Sciatic nerve (tissue), 2 donors: ENCODE measurements around the gene TRMT61A. TPM values are rescaled to one million over a fixed set of nuclear protein-coding genes. Genes with fewer than 3 reads are reported as not detected.
"Not testable (repeated sequence)": the region's sequence is repeated elsewhere in the genome, so short reads cannot be mapped to it uniquely, and the experiment has no call there.

Source experiments
- ATAC-seq: fragments of 200-7000 bp; cut with Tn5 transposase; one replicate; pipeline ENCODE4 v1.9.1; 2020; ENCODE audit warnings: mild to moderate bottlenecking, moderate library complexity
- DNase-seq: peaks from one replicate; pipeline ENCODE4 v3.0.0-alpha.2; 2020; ENCODE audit warnings: low spot score
- intact Hi-C: fragments of 100-400 bp; cut with DNase I; formaldehyde crosslinking; loops from one replicate; pipeline ENCODE4 v1.14.2; 2022
- total RNA-seq: library from RNA; stranded (reverse); fragmentation: NEBNext Ultra II Directional; extraction: Animal tissue kit (Norgen Biotek cat#: 25700); gene quantifications from one replicate; pipeline ENCODE4 v1.2.1, GENCODE V29; 2021
- donor health status: DM: no; HTN: no; CAD: no.
- donor health status: DM: no; HTN: no; CAD: no.

Gene TRMT61A
- total RNA-seq, 1 donor from 2014 or later, result 12.4 TPM

- ATAC-seq (no peak), DNase-seq (peak; percentile 48)
- intact Hi-C loops, result loop anchor here (5.0 kb wide), 1 partner anchor 42 kb away; no protein-coding TSS in a partner anchor
Observed at GRCh38 chr14:103504991-103505565, 23.9 kb upstream of the TRMT61A start.

DNA sequence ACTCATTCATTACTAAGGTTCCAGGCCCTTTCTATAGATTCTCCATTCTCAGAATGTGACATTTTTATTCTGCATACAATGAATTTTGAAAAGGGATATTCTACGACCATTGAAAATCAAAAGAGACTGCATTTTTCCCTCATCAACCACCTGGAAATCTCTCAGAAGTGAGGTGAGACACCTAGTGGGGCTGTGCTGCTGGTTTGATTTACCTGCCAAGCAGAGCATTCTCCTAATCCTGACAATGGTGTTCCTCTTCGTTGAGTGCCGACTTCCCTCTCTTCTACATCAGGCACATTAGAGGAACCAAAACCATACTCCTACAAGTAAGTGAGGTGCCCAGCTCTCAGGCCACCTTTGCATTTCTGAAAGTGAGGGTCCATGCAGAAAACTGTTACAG is 21.2 kb upstream of the TRMT61A start:
- intact Hi-C loops, result no loop called here
- DNase-seq, result peak; percentile 4
- ATAC-seq, result no peak

- DNase-seq, result no peak
- no peak for ATAC-seq
- intact Hi-C loops, result no loop called here
Observed at GRCh38 chr14:103508521-103509329, 20.3 kb upstream of the TRMT61A start.

DNA sequence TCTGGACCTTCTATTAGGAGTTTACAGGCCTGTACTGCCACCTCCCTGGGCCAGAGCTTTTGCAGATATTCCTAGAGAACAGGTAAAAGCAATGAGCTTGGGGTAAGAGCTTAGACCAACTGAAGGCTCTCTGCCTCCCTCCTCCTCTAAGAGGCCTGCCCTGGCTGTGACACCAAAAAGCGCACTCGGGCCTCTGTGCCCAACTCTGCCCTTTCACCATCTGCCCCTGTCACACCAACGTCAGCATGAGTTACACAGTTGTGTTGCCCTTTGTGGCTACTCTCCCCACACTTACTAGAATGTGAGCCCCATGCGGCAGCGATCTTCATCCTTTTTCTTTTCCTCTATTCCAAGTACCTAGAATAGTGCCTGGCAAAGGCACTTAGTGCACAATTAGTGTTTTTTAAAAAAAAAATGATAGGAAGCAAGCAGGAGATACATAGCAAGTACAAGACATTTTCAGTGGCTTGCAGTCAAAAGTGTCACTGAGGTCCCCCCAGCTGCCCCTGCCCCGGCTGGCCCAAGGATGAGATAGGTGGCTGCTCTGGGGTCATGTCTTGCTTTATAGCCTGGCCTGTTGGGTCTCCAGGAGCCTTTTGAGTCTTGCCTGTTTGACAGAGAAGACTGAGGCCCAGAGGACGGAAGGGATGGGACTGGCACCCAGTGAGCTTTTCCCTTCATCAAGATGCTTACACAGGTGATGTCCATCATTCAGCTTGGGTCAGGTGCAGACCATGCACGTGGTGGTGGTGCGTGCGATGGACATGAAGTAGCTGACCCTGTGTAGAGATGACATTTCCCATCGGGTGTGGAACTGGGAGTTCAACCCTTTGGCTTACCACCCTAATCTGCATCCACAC is 18.9 kb upstream of the TRMT61A start:
- intact Hi-C loops, result no loop called here
- ATAC-seq (no peak), DNase-seq (no peak)

DNA sequence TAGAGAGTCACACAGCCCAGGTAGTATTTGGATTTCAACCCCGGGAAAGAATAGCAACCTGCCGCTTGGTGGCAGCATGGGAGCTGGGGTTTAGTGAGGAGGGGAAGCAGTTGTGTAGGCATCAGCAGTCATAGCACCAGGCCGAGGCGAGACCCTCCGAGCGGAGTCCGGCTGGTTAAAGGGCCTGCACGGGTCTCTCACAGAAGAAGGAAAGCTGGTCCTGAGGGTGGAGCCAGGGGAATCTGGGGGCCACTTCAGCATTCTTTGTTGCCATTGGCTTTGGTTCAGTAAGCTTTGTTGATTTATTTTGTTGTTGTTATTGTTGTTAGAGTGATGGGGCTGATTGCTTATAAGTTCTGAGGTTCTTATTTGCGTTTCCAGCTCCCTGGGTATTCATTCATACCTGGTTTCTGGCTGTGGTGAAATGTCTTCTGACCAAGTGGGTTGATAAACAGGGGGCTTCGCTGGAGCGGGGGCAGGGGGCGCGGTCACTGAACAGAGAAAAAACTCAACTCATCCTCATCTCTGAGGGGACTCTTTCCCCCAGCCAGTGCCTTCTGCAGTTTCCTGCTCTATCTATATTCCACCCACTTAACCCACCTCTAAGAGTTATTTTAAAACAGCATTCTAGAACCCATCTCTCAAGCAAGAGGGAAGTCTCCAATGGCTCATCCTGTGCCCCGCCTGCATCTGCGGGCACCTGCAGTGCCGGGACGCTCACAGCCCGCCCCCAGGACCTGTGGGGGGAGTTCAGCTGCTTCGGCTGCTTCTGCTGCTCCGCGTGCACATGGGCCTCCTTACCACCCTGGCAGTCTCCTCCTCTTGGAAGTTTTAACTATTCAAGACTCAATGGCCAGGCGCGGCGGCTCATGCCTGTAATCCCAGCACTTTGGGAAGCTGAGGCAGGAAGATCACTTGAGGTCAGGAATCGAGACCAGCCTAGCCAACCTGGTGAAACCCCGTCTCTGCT is 18.0 kb upstream of the TRMT61A start:
- no peak for DNase-seq
- no peak for ATAC-seq
- intact Hi-C loops, result no loop called here

GRCh38 chr14:103512180-103512579 is 16.8 kb upstream of the TRMT61A start:
- DNase-seq, ATAC-seq, intact Hi-C loops: not testable (repeated sequence)

GRCh38 chr14:103512701-103513611 is 16.0 kb upstream of the TRMT61A start:
- ATAC-seq, result peak; percentile 57
- intact Hi-C loops, result no loop called here
- DNase-seq, result no peak

- DNase-seq, result no peak
Observed at GRCh38 chr14:103514596-103515421, 14.2 kb upstream of the TRMT61A start.

GRCh38 chr14:103516426-103517173 is 12.4 kb upstream of the TRMT61A start:
- ATAC-seq (no peak), DNase-seq (no peak)
- intact Hi-C loops, result no loop called here

More at GRCh38 chr14:103514596-103515421, 14.2 kb upstream of the TRMT61A start:
- intact Hi-C loops, result no loop called here
- no peak for ATAC-seq

GRCh38 chr14:103517174-103517566 is 11.8 kb upstream of the TRMT61A start:
- intact Hi-C loops, result no loop called here
- ATAC-seq (no peak), DNase-seq (no peak)

DNA sequence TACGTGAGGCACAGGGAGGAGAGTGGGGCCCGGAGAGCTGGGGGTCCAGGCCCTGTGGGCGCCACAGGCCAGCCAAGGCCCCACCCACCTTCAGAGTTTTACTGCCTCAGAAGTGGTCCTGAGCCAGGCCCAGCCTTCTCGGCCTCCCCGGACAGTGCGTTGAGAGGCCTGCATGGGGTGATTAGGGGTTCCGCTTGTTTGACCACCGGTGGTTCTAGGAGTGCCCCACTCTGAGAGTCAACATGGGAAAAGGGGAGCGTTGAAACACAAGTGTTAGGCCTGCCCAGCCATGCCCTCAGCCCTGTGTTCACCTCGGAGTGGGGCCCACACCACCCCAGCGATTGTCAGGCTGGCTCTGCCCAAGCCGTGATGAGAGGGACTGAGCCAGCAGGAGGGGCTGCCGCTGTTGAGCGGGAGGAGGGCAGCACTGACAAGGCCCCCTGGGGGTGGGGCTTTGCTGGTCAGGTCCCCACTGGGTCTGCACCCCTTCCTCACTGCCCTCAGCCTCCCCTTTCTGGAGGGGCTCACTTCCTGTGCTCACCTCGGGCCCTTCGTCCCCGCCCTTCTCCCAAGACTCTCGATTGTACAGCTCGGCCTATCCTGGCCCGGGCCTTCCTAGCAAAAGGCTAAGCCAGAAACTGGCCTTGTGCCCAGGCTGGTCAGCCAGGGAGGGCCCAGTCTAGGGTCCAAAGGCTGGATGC is 11.1 kb upstream of the TRMT61A start:
- DNase-seq (no peak), ATAC-seq (peak; percentile 32)
- intact Hi-C loops, result loop anchor here (2.0 kb wide), 1 partner anchor 29 kb away; no protein-coding TSS in a partner anchor

- peak; percentile 76 for ATAC-seq
- intact Hi-C loops, result loop anchor here (2.0 kb wide), 1 partner anchor 28 kb away; no protein-coding TSS in a partner anchor
- DNase-seq, result peak; percentile 87
Observed at GRCh38 chr14:103518422-103519042, 10.5 kb upstream of the TRMT61A start.

DNA sequence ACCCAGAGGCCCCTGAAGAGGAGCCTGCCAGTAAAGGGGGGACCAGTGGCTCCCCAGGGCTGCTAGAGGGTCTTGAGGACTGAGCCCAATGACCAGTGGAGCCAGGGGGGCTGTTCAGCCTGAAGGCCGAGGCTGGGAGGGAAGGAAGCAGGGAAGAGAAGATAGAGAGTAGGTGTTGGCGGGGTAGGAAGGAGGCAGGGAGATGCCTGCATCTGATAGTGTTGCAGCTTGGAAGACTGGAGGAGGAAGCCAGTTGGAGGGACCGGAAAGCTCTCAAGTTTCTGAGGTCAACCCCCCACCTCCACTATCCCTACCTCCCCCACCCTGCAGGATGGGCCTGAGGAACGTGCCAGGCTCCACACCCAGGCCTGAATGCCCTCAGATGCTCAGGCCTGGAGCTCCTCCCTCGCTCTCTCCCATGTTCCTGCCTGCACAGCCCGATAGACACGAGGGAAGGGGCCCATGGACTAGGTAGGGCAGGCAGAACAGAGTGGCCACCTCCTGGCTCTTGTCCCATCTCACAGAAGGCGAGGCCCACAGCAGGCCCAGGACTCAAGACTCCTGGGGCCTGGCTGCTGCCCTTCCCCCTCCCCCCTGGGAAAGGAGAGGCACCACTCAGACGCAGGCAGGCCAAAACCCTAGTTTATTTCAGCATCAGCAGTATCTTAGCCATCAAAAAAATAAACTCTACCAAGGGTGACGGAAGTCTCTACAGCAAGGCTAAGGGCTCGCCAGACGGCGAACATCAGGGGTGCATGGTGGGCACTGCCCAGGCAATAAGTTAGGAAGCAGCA is 9.8 kb upstream of the TRMT61A start:
- intact Hi-C loops, result loop anchor here (2.0 kb wide), 1 partner anchor 28 kb away; no protein-coding TSS in a partner anchor
- ATAC-seq, result peak; percentile 20
- DNase-seq, result no peak

GRCh38 chr14:103519837-103520212 is 9.2 kb upstream of the TRMT61A start:
- intact Hi-C loops, result loop anchor here (2.0 kb wide), 1 partner anchor 27 kb away; no protein-coding TSS in a partner anchor
- DNase-seq (no peak), ATAC-seq (no peak)
